Body of pancreas (tissue), 4 donors: ENCODE data around the gene XRCC6. TPM values are rescaled to one million over a fixed set of nuclear protein-coding genes. Genes with fewer than 3 reads are reported as not detected.

Experiments
- ATAC-seq: fragments of 150-250 bp; one replicate; pipeline ENCODE4 v1.9.1; 2016
- DNase-seq, 4 donors: peaks; one replicate each; pipeline ENCODE4 v3.0.0-alpha.2; 2019
- H3K27ac ChIP-seq, 4 donors: fragments of 200-600 bp; sonication (generic); 1 replicate in 3 of 4; 2 replicates in 1 of 4; pipeline versions ENCODE4 v1.5.1 to v1.6.1; 2016 to 2019; ENCODE audit warnings: mild to moderate bottlenecking in 1 of 4, mixed read lengths in 1 of 4, moderate library complexity in 1 of 4
- H3K27me3 ChIP-seq, 2 donors: fragments of 200-600 bp; sonication (generic); one replicate each; pipeline ENCODE4 v1.6.0; 2016; ENCODE audit warnings: mild to moderate bottlenecking in 1 of 2
- H3K36me3 ChIP-seq, 2 donors: fragments of 200-600 bp; sonication (generic); replicated peaks in 1 of 2; 2 replicates each; pipeline ENCODE4 v1.5.1; 2016; ENCODE audit warnings: low read depth in 2 of 2; ENCODE audit not compliant: insufficient read depth in 1 of 2
- H3K4me1 ChIP-seq: fragments of 200-600 bp; sonication (generic); one replicate; pipeline ENCODE4 v1.6.0; 2016
- H3K4me3 ChIP-seq, 2 donors: fragments of 200-600 bp; sonication (generic); 1 replicate in 1 of 2; 2 replicates in 1 of 2; pipeline ENCODE4 v1.5.1; 2016 to 2019
- H3K9me3 ChIP-seq, 3 donors: fragments of 200-600 bp; sonication (generic); 1 replicate in 2 of 3; 2 replicates in 1 of 3; pipeline ENCODE4 v1.5.1; 2016
- POLR2A ChIP-seq, 3 donors: fragments of 450-650 bp; IDR thresholded peaks; one replicate each; pipeline ENCODE4 v1.6.1; 2016; ENCODE audit warnings: antibody characterized with exemption in 3 of 3, mild to moderate bottlenecking in 2 of 3
- WGBS, 2 donors: methylation state at CpG; one replicate each; pipeline ENCODE4 v1.1.5; 2017; 5-methylcytosine and 5-hydroxymethylcytosine counted together
- intact Hi-C: fragments of 100-400 bp; cut with DNase I; formaldehyde crosslinking; loops from one replicate; pipeline ENCODE4 v1.15.1; 2023
- total RNA-seq, 2 donors: library from RNA; depleted of rRNA; stranded (reverse); fragments of >200 nt; gene quantifications; one replicate each; pipeline ENCODE4 v1.1.0, GENCODE V29; 2016
- TF ChIP-seq, protein P1 (sequence below), 7 experiments: fragments of 450-650 bp in 4 of 7; fragments of 200-600 bp in 3 of 7; sonication (generic) in 3 of 7; IDR thresholded peaks; one replicate each; pipeline ENCODE4 v1.5.1; 2016 to 2019; ENCODE audit warnings: antibody characterized with exemption in 7 of 7

Gene XRCC6
- total RNA-seq, 2 donors from 2014 or later: 68.7 to 102 TPM

DNA sequence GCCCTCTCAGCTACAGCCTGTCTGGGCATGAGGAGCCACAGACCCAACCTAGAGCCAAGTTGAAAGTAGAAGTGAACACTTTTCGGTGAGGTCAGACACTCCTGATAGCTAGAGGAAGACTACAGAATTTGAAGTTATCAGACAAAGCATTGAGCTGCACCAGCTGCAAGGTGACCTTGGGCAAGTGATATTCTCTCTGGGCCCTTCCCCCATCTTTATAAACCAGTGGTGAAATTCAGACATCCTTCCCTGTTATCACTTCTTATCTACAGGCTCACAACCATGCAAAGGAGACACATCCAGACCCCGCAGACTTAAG lies 23.5 kb upstream of the XRCC6 start:
- Histone ChIP-seq H3K9me3 (no peaks in the 10 kb centered on the region), H3K27ac (peak overlapping the region in 2 of 4 donors; percentile 11 to 36), H3K4me1 (peaks cover 8% of the 10 kb centered on the region), H3K4me3 (no peak overlapping the region), H3K27me3 (no peaks in the 10 kb centered on the region), H3K36me3 (peaks cover 0 to 2% of the 10 kb centered on the region in 2 donors)
- intact Hi-C loops: loop anchor here (5.0 kb wide), 1 partner anchor 45 kb away; no protein-coding TSS in a partner anchor
- DNase-seq (no peak), ATAC-seq (peak; percentile 7)
- 42 to 63% methylated on average over 2 of the region's 2 CpGs for WGBS, 2 donors
- no peak for TF ChIP-seq POLR2A (IDR thresholded peaks at IDR 0.05)

DNA sequence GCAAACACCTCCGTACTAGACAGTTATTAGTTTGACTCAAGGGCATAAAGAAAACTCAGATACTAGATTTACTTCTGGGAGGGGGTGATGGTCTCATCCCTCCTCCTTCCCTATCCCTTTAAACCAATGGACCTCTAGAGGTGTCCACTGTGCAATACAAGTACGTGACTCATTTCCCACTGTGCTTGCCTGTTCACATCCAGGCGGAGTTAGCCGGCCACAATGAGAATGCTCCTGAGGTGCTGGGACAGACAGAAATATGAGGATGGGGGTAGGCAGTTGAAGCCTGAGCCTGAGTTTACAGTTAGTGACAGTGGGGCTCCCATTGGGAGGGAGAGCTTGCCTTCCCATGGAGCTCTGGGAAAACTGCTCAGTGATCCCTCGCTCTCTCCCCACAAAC lies 23.0 kb upstream of the XRCC6 start:
- H3K4me3 ChIP-seq: no peak overlapping the region
- TF ChIP-seq, protein P1, sequence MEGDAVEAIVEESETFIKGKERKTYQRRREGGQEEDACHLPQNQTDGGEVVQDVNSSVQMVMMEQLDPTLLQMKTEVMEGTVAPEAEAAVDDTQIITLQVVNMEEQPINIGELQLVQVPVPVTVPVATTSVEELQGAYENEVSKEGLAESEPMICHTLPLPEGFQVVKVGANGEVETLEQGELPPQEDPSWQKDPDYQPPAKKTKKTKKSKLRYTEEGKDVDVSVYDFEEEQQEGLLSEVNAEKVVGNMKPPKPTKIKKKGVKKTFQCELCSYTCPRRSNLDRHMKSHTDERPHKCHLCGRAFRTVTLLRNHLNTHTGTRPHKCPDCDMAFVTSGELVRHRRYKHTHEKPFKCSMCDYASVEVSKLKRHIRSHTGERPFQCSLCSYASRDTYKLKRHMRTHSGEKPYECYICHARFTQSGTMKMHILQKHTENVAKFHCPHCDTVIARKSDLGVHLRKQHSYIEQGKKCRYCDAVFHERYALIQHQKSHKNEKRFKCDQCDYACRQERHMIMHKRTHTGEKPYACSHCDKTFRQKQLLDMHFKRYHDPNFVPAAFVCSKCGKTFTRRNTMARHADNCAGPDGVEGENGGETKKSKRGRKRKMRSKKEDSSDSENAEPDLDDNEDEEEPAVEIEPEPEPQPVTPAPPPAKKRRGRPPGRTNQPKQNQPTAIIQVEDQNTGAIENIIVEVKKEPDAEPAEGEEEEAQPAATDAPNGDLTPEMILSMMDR (IDR thresholded peaks at IDR 0.05): no peak
- TF ChIP-seq POLR2A (IDR thresholded peaks at IDR 0.05): no peak
- H3K36me3 ChIP-seq: peaks cover 0 to 6% of the 10 kb centered on the region in 2 donors
- no peak overlapping the region for H3K27ac ChIP-seq
- intact Hi-C loops: loop anchor here (5.0 kb wide), 1 partner anchor 46 kb away; no protein-coding TSS in a partner anchor
- WGBS, 2 donors: 88 to 90% methylated on average over 4 to 5 of the region's 5 CpGs
- ATAC-seq (no peak), DNase-seq (no peak)
- no peaks in the 10 kb centered on the region for H3K27me3 ChIP-seq
- peaks cover 8% of the 10 kb centered on the region for H3K4me1 ChIP-seq
- H3K9me3 ChIP-seq: no peaks in the 10 kb centered on the region

DNA sequence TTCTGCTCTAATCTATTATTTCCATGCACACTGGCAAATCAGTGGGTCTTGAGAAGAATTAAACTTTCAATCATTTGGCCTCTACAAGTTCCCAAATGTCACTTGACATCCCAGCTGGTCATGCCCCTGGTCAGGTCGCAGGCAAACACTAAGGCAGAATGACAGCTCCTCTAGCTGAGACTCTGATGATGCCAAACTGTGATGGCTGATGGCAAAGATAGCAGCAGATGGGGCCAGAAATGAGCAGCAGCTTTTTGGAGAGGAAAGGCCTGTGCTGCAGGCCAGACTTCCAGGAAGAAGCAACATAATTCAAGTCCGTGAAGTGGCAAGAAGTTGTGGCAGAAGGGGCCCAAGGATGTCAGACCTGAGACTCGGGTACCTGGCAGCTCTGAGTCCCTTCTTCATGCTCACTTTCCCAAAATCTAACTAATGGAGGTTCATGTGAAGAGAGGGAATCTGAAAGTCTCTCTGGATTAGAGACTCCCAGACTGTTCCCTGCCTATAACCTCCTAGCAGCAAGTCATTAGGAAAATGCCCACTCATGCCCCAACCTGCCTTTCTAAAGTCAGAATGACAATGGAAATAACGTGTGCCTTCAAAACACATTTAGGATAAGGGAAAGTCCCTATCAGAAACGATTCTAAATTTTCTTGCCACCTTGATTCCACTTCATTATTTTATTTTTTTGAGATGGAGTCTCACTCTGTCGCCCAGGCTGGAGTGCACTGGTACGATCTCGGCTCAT lies 22.0 kb upstream of the XRCC6 start:
- peaks cover 8% of the 10 kb centered on the region for H3K4me1 ChIP-seq
- DNase-seq: no peak
- TF ChIP-seq, protein P1 (IDR thresholded peaks at IDR 0.05): no peak
- TF ChIP-seq POLR2A (IDR thresholded peaks at IDR 0.05): no peak
- intact Hi-C loops: loop anchor here (5.0 kb wide), 1 partner anchor 47 kb away; no protein-coding TSS in a partner anchor
- ATAC-seq: no peak
- no peaks in the 10 kb centered on the region for H3K9me3 ChIP-seq
- no peaks in the 10 kb centered on the region for H3K27me3 ChIP-seq
- WGBS, 2 donors: 80 to 83% methylated on average over 7 to 8 of the region's 8 CpGs
- H3K36me3 ChIP-seq: peaks cover 0 to 8% of the 10 kb centered on the region in 2 donors
- no peak overlapping the region for H3K4me3 ChIP-seq
- no peak overlapping the region for H3K27ac ChIP-seq

DNA sequence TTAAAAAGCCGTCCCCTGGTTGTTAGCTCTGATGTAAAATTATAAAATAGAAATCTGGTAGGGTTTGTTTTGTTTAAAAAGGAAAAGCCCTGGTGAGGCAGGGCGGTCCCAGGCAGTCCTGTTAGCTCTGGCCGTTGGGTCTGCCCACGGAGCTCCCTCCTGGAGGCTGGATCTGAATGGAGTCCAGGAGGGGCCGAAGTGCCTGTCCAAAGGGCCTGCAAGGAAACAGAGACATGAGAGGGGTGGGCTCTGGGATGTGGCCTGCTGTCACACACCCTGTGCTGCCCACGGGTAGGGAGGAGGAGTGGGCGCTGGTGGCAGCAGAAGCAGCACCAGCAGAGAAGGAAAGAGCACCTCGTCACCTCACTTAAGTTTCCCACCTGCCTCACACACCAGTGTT lies 20.1 kb upstream of the XRCC6 start:
- peaks cover 0 to 8% of the 10 kb centered on the region in 2 donors for H3K36me3 ChIP-seq
- H3K9me3 ChIP-seq: no peaks in the 10 kb centered on the region
- intact Hi-C loops: no loop called here
- DNase-seq (no peak), ATAC-seq (no peak)
- H3K27ac ChIP-seq: no peak overlapping the region
- H3K4me3 ChIP-seq: no peak overlapping the region
- TF ChIP-seq, protein P1 (IDR thresholded peaks at IDR 0.05): no peak
- no peak for TF ChIP-seq POLR2A (IDR thresholded peaks at IDR 0.05)
- no peaks in the 10 kb centered on the region for H3K27me3 ChIP-seq
- 95 to 98% methylated on average over 8 of the region's 8 CpGs for WGBS, 2 donors
- H3K4me1 ChIP-seq: peaks cover 8% of the 10 kb centered on the region

DNA sequence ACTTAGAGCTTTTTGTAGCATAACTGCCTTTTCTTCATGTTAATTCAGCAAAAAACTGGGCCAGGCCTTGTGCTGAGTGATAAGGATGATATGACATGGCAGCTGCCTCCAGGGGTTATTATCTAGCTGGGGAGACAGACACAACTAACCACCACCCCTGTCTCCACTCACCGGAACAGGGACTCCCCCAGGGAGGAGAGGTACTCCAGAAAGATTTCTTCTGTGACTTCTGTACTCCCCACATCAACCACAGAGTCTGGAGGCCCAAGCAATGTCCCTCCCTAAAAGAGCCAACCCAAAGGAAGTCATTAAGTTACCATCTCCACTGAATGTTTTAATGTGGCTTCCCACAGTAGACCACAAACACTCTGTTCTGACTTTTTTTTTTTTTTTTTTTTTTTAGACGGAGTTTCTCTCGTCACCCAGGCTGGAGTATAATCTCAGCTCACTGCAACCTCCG lies 17.2 kb upstream of the XRCC6 start:
- no peak for TF ChIP-seq POLR2A (IDR thresholded peaks at IDR 0.05)
- TF ChIP-seq, protein P1 (IDR thresholded peaks at IDR 0.05): no peak
- H3K4me1 ChIP-seq: no peaks in the 10 kb centered on the region

More for the DNA sequence above, 17.2 kb upstream of the XRCC6 start:
- DNase-seq (no peak), ATAC-seq (no peak)
- H3K9me3 ChIP-seq: no peaks in the 10 kb centered on the region
- intact Hi-C loops: no loop called here
- peaks cover 0 to 8% of the 10 kb centered on the region in 2 donors for H3K36me3 ChIP-seq
- 79 to 87% methylated on average over 4 of the region's 4 CpGs for WGBS, 2 donors
- no peaks in the 10 kb centered on the region for H3K27me3 ChIP-seq
- no peak overlapping the region for H3K4me3 ChIP-seq
- no peak overlapping the region for H3K27ac ChIP-seq
